LHCN-M2 (cell line): ENCODE measurements around the gene DNAH3. TPM values are rescaled to one million over a fixed set of nuclear protein-coding genes. Genes with fewer than 3 reads are reported as not detected.

Experiments
- DNase-seq: peaks from one replicate; pipeline ENCODE4 v3.0.0-alpha.2; 2012; ENCODE audit warnings: low read depth
- total RNA-seq: library from RNA; depleted of rRNA; stranded (reverse); fragments of >200 nt; gene quantifications from 2 replicates; pipeline ENCODE4 v1.2.3, GENCODE V29; 2014; rRNA removed

Gene DNAH3
- total RNA-seq, 1 experiment from 2014 or later, result under 0.01 TPM

DNA sequence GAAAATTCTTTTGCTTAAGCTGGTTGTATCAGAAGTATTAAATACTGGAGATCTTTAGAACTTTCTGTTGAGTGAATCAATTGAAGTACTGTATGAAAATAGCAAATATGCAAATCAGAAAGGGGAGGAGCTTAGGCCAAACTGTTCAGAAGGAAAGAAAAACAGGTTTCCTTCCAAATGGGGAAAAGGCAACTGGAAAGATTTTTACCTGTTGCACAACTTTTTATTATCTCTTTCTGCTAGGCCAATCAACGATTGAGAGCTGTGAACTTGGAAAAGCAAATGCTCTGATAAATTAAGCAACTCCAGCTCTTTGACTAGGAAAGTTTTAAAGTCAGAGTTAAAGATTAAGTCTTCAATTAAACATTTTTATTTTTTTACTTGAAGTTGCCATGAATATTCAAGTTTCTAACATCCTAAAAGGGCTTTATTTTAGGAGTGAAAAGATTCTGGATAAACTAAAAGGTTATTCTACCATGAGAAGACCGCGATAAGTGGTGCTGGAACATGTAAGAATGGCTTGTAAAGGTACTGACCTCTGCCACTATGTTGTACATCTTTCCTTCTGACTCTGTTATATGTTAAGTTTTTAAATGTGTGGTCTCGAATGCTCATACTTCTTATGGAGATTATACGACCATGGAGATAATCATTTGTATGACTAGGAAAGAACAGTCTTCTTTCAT lies 266.9 kb downstream of the DNAH3 start:
- no peak for DNase-seq

Other genes with a start within 250 kb of the DNAH3 start
- 7.1 and 8.3 TPM in 2 replicates for gene LDAF1, start 7.8 kb upstream of the DNAH3 start, total RNA-seq
- not detected in 2 replicates for gene ZP2, start 60.7 kb upstream of the DNAH3 start, total RNA-seq
- gene ANKS4B, start 82.9 kb upstream of the DNAH3 start, total RNA-seq, result not detected in 2 replicates
- 0.86 TPM in 1 of 2 replicates, not detected in the other for gene CRYM, start 127.4 kb upstream of the DNAH3 start, total RNA-seq